Coronary artery (tissue), 2 donors: ENCODE data around the gene FOXP1.

ENCODE experiments used
- DNase-seq: peaks from one replicate; pipeline ENCODE4 v3.0.0-alpha.2; 2017; ENCODE audit warnings: low spot score
- H3K27ac ChIP-seq, 2 donors: fragments of 200-600 bp; sonication (generic); one replicate each; pipeline ENCODE4 v1.5.1; 2016 to 2019
- H3K4me3 ChIP-seq: fragments of 200-600 bp; sonication (generic); 2 replicates; pipeline ENCODE4 v1.5.1; 2016; ENCODE audit warnings: mild to moderate bottlenecking, moderate library complexity
- CTCF ChIP-seq: fragments of 200-600 bp; sonication (generic); IDR thresholded peaks from one replicate; pipeline ENCODE4 v1.5.1; 2019; ENCODE audit warnings: antibody characterized with exemption

Gene FOXP1

GRCh38 chr3:71398157-71398836, 185.2 kb downstream of the FOXP1 start:
- H3K4me3 ChIP-seq = no peak overlapping the region
- no peak for TF ChIP-seq CTCF
- no peak overlapping the region for H3K27ac ChIP-seq
- no peak for DNase-seq

- H3K27ac ChIP-seq = no peak overlapping the region
- no peak for DNase-seq
- no peak overlapping the region for H3K4me3 ChIP-seq
- no peak for TF ChIP-seq CTCF
These were observed 185.8 kb downstream of the FOXP1 start for GRCh38 chr3:71397726-71398125.

- DNase-seq = no peak
- no peak overlapping the region for H3K27ac ChIP-seq
- H3K4me3 ChIP-seq = no peak overlapping the region
- no peak for TF ChIP-seq CTCF
These were observed 186.5 kb downstream of the FOXP1 start for GRCh38 chr3:71397046-71397445.

GRCh38 chr3:71395927-71396695, 187.4 kb downstream of the FOXP1 start:
- DNase-seq = no peak
- no peak overlapping the region for H3K4me3 ChIP-seq
- TF ChIP-seq CTCF = no peak
- H3K27ac ChIP-seq = no peak overlapping the region

- no peak for TF ChIP-seq CTCF
- no peak for DNase-seq
- Histone ChIP-seq H3K4me3 (no peak overlapping the region), H3K27ac (no peak overlapping the region)
These were observed 188.1 kb downstream of the FOXP1 start for GRCh38 chr3:71395470-71395869.

GRCh38 chr3:71393745-71394144, 189.8 kb downstream of the FOXP1 start:
- Histone ChIP-seq H3K4me3 (no peak overlapping the region), H3K27ac (no peak overlapping the region)
- no peak for DNase-seq
- no peak for TF ChIP-seq CTCF

GRCh38 chr3:71393093-71393492, 190.4 kb downstream of the FOXP1 start:
- Histone ChIP-seq H3K27ac (no peak overlapping the region), H3K4me3 (no peak overlapping the region)
- no peak for TF ChIP-seq CTCF
- DNase-seq = no peak
